GM19023 (cell line): ENCODE results near the gene FANCE.

Source experiments
- ATAC-seq: cut with Tn5 transposase; IDR thresholded peaks from one replicate; pipeline ENCODE4 v1.9.1; 2021; ENCODE audit warnings: mild to moderate bottlenecking, moderate library complexity; ENCODE audit not compliant: unreplicated experiment

The FANCE gene

GRCh38 chr6:35452183-35453090 is at the start of gene FANCE:
Gene FANCE, plus strand, starts transcription at chr6:35452338. Its CDS starts 208 bp downstream, at chr6:35452546.
- ATAC-seq, result peak; percentile 94

GRCh38 chr6:35402856-35403191 is 49.3 kb upstream of the FANCE start:
- no peak for ATAC-seq

GRCh38 chr6:35403544-35404442 is 48.3 kb upstream of the FANCE start:
- ATAC-seq, result no peak

- no peak for ATAC-seq
These were observed 45.2 kb upstream of the FANCE start for GRCh38 chr6:35406711-35407485.

- no peak for ATAC-seq
These were observed 42.9 kb upstream of the FANCE start for GRCh38 chr6:35409245-35409644.

- ATAC-seq, result no peak
These were observed 42.0 kb upstream of the FANCE start for GRCh38 chr6:35410131-35410530.

- ATAC-seq, result no peak
These were observed 41.1 kb upstream of the FANCE start for GRCh38 chr6:35411066-35411465.

- ATAC-seq, result no peak
These were observed 40.0 kb upstream of the FANCE start for GRCh38 chr6:35412102-35412501.

- no peak for ATAC-seq
These were observed 38.2 kb upstream of the FANCE start for GRCh38 chr6:35413911-35414310.

GRCh38 chr6:35415065-35415891 is 36.9 kb upstream of the FANCE start:
- no peak for ATAC-seq

- no peak for ATAC-seq
These were observed 34.0 kb upstream of the FANCE start for GRCh38 chr6:35417979-35418661.

- no peak for ATAC-seq
These were observed 32.7 kb upstream of the FANCE start for GRCh38 chr6:35419417-35419816.

- ATAC-seq, result no peak
These were observed 32.2 kb upstream of the FANCE start for GRCh38 chr6:35419961-35420360.

- no peak for ATAC-seq
These were observed 26.9 kb upstream of the FANCE start for GRCh38 chr6:35425284-35425683.

GRCh38 chr6:35426074-35426473 is 26.1 kb upstream of the FANCE start:
- no peak for ATAC-seq

- no peak for ATAC-seq
These were observed 24.7 kb upstream of the FANCE start for GRCh38 chr6:35427435-35427834.

- no peak for ATAC-seq
These were observed 24.3 kb upstream of the FANCE start for GRCh38 chr6:35427851-35428321.

GRCh38 chr6:35428421-35429149 is 23.6 kb upstream of the FANCE start:
- no peak for ATAC-seq

GRCh38 chr6:35429463-35429862 is 22.7 kb upstream of the FANCE start:
- ATAC-seq, result no peak
